Vagina (tissue), 2 donors: Measurements from ENCODE around the gene DRD1.

Source experiments
- CTCF ChIP-seq, 3 experiments: fragments of 450-650 bp in 2 of 3; fragments of 200-600 bp in 1 of 3; sonication (generic) in 1 of 3; IDR thresholded peaks; one replicate each; pipeline ENCODE4 v1.5.1; 2017 to 2019; ENCODE audit warnings: antibody characterized with exemption in 3 of 3, mild to moderate bottlenecking in 2 of 3, moderate library complexity in 2 of 3
- POLR2AphosphoS5 ChIP-seq, 2 donors: sonication (generic); formaldehyde crosslinking; IDR thresholded peaks; one replicate each; pipeline ENCODE4 v1.9.0; 2017; ENCODE audit warnings: antibody characterized with exemption in 2 of 2, mild to moderate bottlenecking in 2 of 2, low read depth in 1 of 2; ENCODE audit not compliant: insufficient read depth in 1 of 2

GRCh38 chr5:175438234-175438857, 5.6 kb downstream of the DRD1 start:
- TF ChIP-seq CTCF (IDR thresholded peaks at IDR 0.05) (no peak), POLR2AphosphoS5 (IDR thresholded peaks at IDR 0.05; ENCODE audit: insufficient read depth in 1 of 2, low read depth in 1 of 2) (no peak)
